Epithelial cell of prostate (primary cell): ENCODE data around the gene RANBP1.

ENCODE experiments used
- DNase-seq: peaks from one replicate; pipeline ENCODE4 v3.0.0-alpha.2; 2011; ENCODE audit warnings: low read depth, low spot score
- H3K27ac ChIP-seq: fragments of 450-650 bp; 2 replicates; pipeline ENCODE4 v1.5.1; 2017; ENCODE audit warnings: mild to moderate bottlenecking

Gene RANBP1

GRCh38 chr22:20165421-20165820 lies 49.5 kb downstream of the RANBP1 start:
- no peak for DNase-seq
- H3K27ac ChIP-seq, result no peak overlapping the region

DNA sequence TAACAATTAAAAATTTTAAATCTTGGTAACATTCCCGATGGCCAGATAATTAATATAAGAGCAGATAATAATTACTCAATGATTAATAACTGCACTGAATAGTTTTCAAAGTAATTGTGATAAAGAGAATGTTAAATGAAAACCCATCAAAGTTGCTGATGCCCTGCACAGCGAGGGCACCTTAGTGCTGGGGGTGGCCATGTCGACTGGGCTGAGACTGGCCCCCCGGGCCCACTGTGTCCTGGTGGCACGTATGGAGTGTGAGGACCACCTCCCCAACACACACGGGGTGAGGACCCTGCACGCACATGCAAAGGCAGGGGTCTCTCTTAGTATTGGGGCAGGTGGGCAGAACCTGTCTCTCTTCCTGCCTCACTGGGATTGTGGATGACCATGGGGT lies 50.0 kb downstream of the RANBP1 start:
- no peak for DNase-seq
- no peak overlapping the region for H3K27ac ChIP-seq

GRCh38 chr22:20166703-20167102 lies 50.8 kb downstream of the RANBP1 start:
- DNase-seq, result no peak
- no peak overlapping the region for H3K27ac ChIP-seq

DNA sequence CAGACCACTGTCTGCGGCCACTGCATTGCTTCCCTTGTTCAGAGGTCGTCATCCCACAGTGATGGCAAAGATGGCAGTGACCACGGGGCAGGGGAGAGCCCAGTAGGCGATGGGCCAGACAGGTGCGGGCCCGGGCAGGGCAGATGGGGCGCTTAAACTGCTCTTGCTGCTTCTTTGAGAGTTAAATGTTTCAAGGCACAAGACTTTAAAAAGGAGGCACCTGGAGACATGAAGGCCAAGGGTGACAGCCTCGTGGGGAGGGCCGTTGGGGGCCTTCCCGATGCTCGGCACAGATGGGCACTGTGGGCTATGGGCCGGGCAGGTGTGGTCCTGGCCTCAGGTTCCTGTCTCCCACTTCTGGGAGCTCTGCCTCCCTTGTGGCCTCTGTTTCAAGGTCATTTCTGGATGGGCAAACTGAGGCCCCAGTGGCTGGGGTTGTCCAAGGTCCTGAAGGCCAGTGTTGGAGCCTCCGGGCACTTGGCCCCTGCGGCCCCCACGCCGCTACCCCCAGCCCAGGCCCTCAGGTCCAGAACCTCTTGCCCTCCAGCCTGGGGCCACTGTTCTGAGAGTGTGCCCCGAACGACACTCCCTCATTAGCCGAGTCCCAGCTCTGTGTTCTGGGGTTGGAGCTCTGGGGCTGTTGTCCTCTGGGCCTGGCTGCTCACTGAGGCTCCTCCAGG lies 51.9 kb downstream of the RANBP1 start:
- no peak for DNase-seq
- no peak overlapping the region for H3K27ac ChIP-seq

- no peak for DNase-seq
Measured at GRCh38 chr22:20169253-20169822, 53.4 kb downstream of the RANBP1 start.

DNA sequence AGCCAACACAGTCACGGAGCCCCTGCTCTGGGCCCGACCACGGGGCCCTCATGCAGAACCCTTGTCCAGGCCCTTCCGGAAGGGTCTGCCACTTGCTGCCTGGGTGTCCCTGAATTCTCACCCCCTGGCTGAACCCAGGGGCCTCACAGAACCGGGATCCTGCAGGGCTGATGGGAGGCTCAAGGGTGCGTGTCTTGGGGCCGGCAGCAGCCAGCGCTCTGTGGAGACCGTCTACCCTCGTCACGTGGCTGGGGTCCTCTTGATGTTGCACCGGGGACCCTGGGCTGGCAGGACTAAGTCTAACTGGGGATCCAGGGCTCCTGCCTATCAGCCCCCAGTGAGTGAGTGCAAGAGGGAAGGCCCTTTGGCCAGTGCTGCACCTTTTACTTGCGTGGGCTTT lies 54.3 kb downstream of the RANBP1 start:
- H3K27ac ChIP-seq, result no peak overlapping the region
- no peak for DNase-seq

More at GRCh38 chr22:20169253-20169822, 53.4 kb downstream of the RANBP1 start:
- H3K27ac ChIP-seq, result no peak overlapping the region

DNA sequence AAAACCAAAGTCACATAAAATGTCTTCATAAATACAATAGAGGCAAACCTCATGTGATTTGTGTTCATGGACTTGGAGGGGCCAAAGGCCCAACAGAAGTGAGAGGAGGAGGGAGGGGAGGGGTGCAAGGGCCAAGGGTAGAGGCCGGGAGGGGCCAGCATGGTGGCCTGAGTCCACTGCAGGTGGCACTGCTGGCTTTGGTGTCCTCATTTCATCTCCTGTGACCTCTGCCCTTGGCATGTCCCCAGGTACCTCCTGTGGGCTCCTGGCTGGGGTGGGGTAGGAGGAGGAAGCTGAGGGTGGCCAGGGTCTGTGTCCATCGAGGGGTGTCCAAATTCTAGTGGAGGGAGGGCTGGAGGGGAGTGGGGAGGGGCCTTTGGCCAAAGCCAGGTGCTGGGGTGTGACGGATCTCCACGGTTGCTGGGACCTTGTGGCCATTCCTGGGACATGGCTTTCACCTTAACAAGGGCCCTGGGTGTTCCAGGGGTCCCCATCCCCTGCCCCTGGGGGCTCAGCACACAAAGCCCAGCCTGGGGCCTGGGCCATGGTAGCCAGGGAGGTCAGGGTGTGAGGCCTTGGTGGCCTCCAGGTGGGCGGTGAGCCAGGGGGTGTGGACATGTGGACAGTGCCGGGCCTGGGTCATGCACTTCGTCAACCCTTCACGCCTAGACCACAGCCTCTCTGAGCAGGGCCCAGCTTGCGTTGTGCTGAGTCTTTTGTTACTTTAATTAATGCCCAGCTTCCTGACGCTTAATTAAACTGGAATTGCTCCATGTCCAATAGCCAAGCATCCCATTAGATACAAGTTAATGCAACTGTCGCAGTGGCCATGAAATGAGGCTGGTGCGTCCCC lies 55.6 kb downstream of the RANBP1 start:
- no peak overlapping the region for H3K27ac ChIP-seq
- DNase-seq, result no peak

GRCh38 chr22:20172141-20172613 lies 56.3 kb downstream of the RANBP1 start:
- no peak overlapping the region for H3K27ac ChIP-seq
- DNase-seq, result no peak

DNA sequence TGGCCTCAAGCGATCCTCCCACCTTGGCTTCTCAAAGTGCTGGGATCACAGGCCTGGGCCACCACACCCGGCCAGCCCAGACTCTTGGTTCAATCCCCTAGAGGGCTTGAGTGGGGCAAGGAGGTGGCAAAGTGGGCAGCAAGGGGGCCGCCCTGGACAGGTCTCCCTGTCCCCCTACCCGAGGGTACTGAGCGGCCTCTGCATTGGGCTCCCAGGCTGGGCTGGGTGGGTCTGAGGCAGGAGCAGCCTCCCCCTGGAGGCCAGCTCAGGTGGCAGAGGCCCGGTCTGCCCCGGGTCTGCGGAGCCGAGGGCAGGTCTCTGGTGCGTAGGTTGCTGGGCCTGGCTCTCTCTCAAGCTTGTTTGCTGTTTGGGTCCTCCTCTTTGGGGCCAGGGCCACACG lies 57.3 kb downstream of the RANBP1 start:
- no peak overlapping the region for H3K27ac ChIP-seq
- DNase-seq, result no peak

DNA sequence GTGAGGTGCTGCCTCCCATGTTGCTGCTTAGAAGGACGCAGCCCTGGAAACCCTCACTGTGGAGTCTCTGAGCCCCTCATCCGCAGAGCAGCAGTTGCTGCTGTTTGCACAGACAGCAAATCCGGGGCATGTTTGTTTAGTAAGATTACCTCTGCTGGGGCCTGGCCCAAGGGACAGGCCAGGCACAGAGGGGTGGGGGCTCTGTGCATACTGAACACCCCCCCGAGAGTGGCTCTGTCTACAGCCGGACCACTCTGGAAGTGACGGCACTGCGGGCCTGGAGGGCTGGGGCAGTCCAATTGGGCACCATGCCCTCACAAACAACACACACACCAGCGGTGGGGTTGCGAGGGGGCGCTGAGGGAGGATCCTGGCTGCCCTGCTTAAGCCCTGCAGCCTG lies 57.9 kb downstream of the RANBP1 start:
- H3K27ac ChIP-seq, result no peak overlapping the region
- no peak for DNase-seq

DNA sequence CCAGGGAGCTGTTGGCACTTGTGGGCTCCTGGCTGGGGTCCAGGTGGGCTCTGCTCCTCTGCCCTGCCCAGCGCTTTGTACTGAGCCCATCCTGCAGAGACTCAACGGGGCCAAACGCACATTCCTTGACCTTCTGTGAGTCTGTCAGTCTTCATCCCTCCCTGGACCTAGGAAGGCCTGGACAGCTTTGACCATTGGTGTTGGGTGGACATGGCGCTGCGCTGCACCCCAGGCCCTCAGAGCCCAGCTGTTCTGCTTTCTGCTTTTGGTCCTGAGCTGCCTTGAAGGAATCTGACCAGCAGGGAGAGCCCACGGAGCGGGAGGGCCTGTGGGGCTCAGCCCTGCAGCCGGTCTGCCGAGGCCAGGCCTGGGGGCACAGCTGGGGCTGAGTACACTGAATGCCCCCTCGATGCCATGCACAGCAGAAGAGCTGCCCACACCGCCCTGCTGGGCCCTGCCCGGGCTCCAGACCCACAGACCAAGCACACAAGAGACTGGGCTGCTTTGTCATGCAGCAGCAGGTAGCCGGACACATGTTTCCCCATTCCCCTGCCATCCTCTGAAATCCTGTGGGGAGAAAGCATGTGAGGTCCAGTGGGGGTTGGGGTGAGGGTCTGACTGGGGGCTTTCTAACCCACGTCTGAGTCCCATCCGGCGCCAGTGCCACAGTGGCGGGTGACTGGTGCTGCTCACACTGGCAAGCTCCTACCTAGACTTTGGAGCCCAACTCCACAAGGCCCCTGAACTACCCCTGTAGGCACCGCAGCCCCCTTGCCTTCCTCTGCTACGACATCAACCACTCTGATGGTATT lies 59.1 kb downstream of the RANBP1 start:
- DNase-seq, result no peak
- no peak overlapping the region for H3K27ac ChIP-seq

DNA sequence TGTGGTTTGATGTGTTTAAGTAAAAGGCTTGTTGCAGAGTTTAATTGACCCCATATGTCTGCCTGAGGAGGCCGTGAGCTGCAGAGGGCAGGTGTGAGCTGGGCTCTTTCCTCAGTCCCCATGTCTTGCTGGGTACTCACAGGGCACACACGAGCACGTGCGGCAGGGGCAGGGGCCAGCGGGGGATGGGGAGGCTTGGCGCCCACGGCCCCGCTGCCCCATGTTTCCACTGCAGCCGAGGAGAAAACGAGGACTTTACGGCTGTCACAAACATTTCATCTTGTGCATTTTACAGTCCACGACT lies 59.6 kb downstream of the RANBP1 start:
- no peak for DNase-seq
- no peak overlapping the region for H3K27ac ChIP-seq

GRCh38 chr22:20176421-20177085 lies 60.6 kb downstream of the RANBP1 start:
- DNase-seq, result no peak
- no peak overlapping the region for H3K27ac ChIP-seq
